ENCODE measurements around the gene FAM229A. TPM values are rescaled to one million over a fixed set of nuclear protein-coding genes. Genes with fewer than 3 reads are reported as not detected.
"Not testable (repeated sequence)": the region's sequence is repeated elsewhere in the genome, so short reads cannot be mapped to it uniquely, and the experiment has no call there.

The FAM229A gene
- total RNA-seq, 1 donor from 2014 or later: 11.7 TPM

- peak; percentile 46 for DNase-seq
- CTCF ChIA-PET: interaction anchor here (1.7 kb wide), 1 partner anchor 146 kb away, joined by 4 read pairs; no protein-coding TSS in a partner anchor
- H3K9me3 Mint-ChIP-seq: no peaks in the 10 kb centered on the region
- POLR2A ChIA-PET: interaction anchor here (1.6 to 5.5 kb wide), 4 partner anchors 10 to 70 kb away, joined by 4 to 75 read pairs (median 22); partner anchors contain the start of genes BSDC1, HDAC1 and MARCKSL1
- ATAC-seq (ENCODE audit: low read depth): peak; percentile 38
- peaks cover 26% of the 10 kb centered on the region for H3K36me3 Mint-ChIP-seq (ENCODE audit: low read depth)
- no peaks in the 10 kb centered on the region for H3K27me3 Mint-ChIP-seq
- peak overlapping the region; percentile 58 for H3K4me3 Mint-ChIP-seq
- peaks cover 31% of the 10 kb centered on the region for H3K4me1 Mint-ChIP-seq
- TF ChIP-seq, protein P1, sequence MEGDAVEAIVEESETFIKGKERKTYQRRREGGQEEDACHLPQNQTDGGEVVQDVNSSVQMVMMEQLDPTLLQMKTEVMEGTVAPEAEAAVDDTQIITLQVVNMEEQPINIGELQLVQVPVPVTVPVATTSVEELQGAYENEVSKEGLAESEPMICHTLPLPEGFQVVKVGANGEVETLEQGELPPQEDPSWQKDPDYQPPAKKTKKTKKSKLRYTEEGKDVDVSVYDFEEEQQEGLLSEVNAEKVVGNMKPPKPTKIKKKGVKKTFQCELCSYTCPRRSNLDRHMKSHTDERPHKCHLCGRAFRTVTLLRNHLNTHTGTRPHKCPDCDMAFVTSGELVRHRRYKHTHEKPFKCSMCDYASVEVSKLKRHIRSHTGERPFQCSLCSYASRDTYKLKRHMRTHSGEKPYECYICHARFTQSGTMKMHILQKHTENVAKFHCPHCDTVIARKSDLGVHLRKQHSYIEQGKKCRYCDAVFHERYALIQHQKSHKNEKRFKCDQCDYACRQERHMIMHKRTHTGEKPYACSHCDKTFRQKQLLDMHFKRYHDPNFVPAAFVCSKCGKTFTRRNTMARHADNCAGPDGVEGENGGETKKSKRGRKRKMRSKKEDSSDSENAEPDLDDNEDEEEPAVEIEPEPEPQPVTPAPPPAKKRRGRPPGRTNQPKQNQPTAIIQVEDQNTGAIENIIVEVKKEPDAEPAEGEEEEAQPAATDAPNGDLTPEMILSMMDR (IDR thresholded peaks at IDR 0.05): no peak
- intact Hi-C loops (cut with micrococcal nuclease): loop anchor here (1.0 to 5.0 kb wide), 3 partner anchors 27 to 145 kb away; no protein-coding TSS in a partner anchor
- H3K27ac Mint-ChIP-seq: peak overlapping the region; percentile 65
Observed at GRCh38 chr1:32361674-32362473, 411 bp downstream of the FAM229A start.

- peak overlapping the region; percentile 71 for H3K4me3 Mint-ChIP-seq
- intact Hi-C loops (cut with micrococcal nuclease): loop anchor here (5.0 kb wide), 2 partner anchors 39 to 144 kb away; no protein-coding TSS in a partner anchor
- TF ChIP-seq, protein P1 (IDR thresholded peaks at IDR 0.05): no peak
- peaks cover 31% of the 10 kb centered on the region for H3K4me1 Mint-ChIP-seq
- no peaks in the 10 kb centered on the region for H3K9me3 Mint-ChIP-seq
- peaks cover 21% of the 10 kb centered on the region for H3K36me3 Mint-ChIP-seq (ENCODE audit: low read depth)
- H3K27me3 Mint-ChIP-seq: no peaks in the 10 kb centered on the region
- DNase-seq (no peak), ATAC-seq (ENCODE audit: low read depth) (no peak)
- ChIA-PET POLR2A (interaction anchor here (2.8 to 5.5 kb wide), 3 partner anchors 9 to 33 kb away, joined by 10 to 75 read pairs (median 35); partner anchors contain the start of genes BSDC1 and MARCKSL1), CTCF (interaction anchor here (1.2 to 1.7 kb wide), 2 partner anchors 10 to 146 kb away, joined by 3 to 4 read pairs; no protein-coding TSS in a partner anchor)
- no peak overlapping the region for H3K27ac Mint-ChIP-seq
Observed at GRCh38 chr1:32361308-32361673, 994 bp downstream of the FAM229A start.

DNA sequence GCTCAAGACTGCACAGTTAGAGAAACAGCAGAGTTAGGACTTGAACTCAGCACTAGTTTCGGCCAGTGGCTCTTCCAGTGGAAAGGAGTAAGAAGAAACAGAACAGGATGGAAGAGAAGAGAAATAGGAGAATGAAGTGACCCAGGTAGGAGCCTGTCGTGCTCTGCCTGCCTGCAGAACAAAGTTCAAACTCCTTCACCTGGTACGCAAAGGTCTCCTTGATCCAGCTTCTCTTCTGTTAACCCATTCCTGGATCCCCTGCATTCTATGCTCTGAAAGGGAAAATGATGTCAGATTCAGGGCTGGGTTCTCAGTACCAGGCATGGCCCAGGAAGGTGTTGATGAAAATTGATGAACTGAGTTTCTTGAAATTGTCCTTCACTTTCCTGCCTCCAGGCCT lies 3.9 kb downstream of the FAM229A start:
- Mint-ChIP-seq H3K4me3 (no peak overlapping the region), H3K27me3 (no peaks in the 10 kb centered on the region), H3K27ac (no peak overlapping the region), H3K9me3 (no peaks in the 10 kb centered on the region), H3K4me1 (peaks cover 29% of the 10 kb centered on the region), H3K36me3 (ENCODE audit: low read depth) (no peaks in the 10 kb centered on the region)
- TF ChIP-seq, protein P1 (IDR thresholded peaks at IDR 0.05): no peak
- ATAC-seq (ENCODE audit: low read depth) (no peak), DNase-seq (no peak)
- CTCF ChIA-PET: interaction anchor here (1.7 kb wide), 1 partner anchor 23 kb away, joined by 5 read pairs; the partner anchor contains the start of gene MARCKSL1
- POLR2A ChIA-PET: interaction anchor here (5.5 kb wide), 1 partner anchor 23 kb away, joined by 75 read pairs; the partner anchor contains the start of gene MARCKSL1
- intact Hi-C loops (cut with micrococcal nuclease): no loop called here

DNA sequence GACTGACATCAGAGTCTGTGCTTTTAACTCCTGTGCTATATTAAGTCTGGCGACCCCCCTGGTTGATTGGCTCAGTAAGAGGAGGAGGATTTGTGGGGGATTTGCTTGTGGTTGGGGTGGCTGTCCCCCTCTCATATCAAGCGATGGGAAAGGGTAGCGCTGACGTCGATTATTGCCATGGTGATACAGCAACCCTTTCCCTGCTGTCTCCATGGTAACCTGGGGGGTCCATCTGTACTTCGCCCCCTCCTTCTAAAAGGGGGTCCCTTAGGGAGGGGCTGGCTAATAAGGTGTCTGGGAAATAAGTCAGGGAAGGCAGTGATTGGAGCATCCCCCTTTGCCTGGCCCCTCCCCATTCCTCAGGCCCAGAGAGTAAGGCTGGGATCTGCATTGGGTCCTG lies 4.7 kb downstream of the FAM229A start:
- Mint-ChIP-seq H3K27me3 (no peaks in the 10 kb centered on the region), H3K4me1 (peaks cover 29% of the 10 kb centered on the region), H3K36me3 (ENCODE audit: low read depth) (no peaks in the 10 kb centered on the region), H3K27ac (no peak overlapping the region), H3K4me3 (no peak overlapping the region), H3K9me3 (no peaks in the 10 kb centered on the region)
- ChIA-PET CTCF (no interaction called here), POLR2A (interaction anchor here (5.5 kb wide), 1 partner anchor 22 kb away, joined by 75 read pairs; the partner anchor contains the start of gene MARCKSL1)
- DNase-seq: no peak
- intact Hi-C loops (cut with micrococcal nuclease): no loop called here
- TF ChIP-seq, protein P1 (IDR thresholded peaks at IDR 0.05): no peak
- no peak for ATAC-seq (ENCODE audit: low read depth)

GRCh38 chr1:32356478-32356877 lies 5.8 kb downstream of the FAM229A start:
- Mint-ChIP-seq H3K27me3 (no peaks in the 10 kb centered on the region), H3K36me3 (ENCODE audit: low read depth) (no peaks in the 10 kb centered on the region), H3K4me1 (peaks cover 28% of the 10 kb centered on the region), H3K4me3 (no peak overlapping the region), H3K27ac (no peak overlapping the region), H3K9me3 (no peaks in the 10 kb centered on the region)
- POLR2A ChIA-PET: interaction anchor here (2.4 kb wide), 1 partner anchor 16 kb away, joined by 9 read pairs; no protein-coding TSS in a partner anchor
- ATAC-seq (ENCODE audit: low read depth): no peak
- CTCF ChIA-PET: no interaction called here
- TF ChIP-seq, protein P1 (IDR thresholded peaks at IDR 0.05): no peak
- intact Hi-C loops (cut with micrococcal nuclease): no loop called here
- no peak for DNase-seq

DNA sequence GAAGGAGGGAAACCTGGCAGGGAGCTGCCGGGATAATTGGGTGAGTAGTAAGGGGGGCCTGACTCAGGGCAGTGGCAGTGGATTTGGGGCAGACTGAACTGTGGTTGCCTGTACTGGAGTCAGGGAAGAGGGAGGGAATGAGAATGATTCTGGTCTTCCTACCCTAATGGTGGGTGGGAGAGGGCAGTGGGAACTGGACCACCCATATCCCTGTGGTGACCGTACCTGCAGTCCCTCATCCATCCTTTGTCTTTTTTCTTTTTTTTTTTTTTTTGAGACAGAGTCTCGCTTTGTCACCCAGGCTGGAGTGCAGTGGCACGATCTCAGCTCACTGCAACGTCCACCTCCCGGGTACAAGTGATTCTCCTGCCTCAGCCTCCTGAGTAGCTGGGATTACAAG lies 6.5 kb downstream of the FAM229A start:
- POLR2A ChIA-PET: interaction anchor here (2.4 to 6.5 kb wide), 2 partner anchors 16 to 19 kb away, joined by 9 to 121 read pairs; partner anchors contain the start of gene MARCKSL1
- H3K27ac Mint-ChIP-seq; H3K27me3 Mint-ChIP-seq; CTCF ChIA-PET; DNase-seq; intact Hi-C loops (cut with micrococcal nuclease); H3K36me3 Mint-ChIP-seq (ENCODE audit: low read depth); ATAC-seq (ENCODE audit: low read depth); H3K4me3 Mint-ChIP-seq; H3K9me3 Mint-ChIP-seq: not testable (repeated sequence)
- peaks cover 30% of the 10 kb centered on the region for H3K4me1 Mint-ChIP-seq

All from activated B cell treated with CpG ODN at 0.5 μM for 24 hours (primary cell).